ENCODE results near the gene PCBP3.
"Not testable (repeated sequence)": the region's sequence is repeated elsewhere in the genome, so short reads cannot be mapped to it uniquely, and the experiment has no call there.

Gene PCBP3

DNA sequence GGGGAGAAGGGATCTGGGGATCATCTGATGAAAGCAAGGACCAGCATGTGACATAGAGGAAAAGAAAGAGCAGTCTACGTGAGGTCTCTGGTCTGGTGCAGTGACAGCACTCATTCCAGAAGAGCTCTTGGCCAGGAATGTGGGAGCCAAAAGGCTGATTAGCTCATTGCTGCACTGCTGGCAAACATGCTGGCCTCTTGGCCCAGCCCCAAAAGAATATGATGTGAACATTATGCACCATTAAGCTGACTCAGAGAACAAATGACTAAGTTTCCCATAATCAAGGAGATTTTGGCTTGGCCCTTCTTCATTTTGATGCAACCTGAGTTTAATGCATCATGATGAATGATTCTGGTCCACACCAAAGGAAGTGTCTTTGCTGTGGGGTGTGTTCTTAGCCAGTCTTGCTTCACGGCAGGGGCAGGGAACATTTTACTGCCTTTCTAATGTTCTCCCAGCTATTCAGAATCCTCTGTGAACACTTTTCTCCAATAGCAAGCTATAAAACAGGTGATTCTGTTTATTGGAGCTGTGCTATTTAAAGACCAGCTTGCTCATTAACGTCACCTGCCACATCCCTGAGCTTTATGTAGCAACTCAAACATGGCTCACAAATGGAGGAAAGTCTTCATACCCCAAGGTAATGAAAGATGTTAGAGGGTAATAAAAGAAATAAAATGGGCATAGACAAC, 55.1 kb downstream of the PCBP3 start:
- no peak for DNase-seq

DNA sequence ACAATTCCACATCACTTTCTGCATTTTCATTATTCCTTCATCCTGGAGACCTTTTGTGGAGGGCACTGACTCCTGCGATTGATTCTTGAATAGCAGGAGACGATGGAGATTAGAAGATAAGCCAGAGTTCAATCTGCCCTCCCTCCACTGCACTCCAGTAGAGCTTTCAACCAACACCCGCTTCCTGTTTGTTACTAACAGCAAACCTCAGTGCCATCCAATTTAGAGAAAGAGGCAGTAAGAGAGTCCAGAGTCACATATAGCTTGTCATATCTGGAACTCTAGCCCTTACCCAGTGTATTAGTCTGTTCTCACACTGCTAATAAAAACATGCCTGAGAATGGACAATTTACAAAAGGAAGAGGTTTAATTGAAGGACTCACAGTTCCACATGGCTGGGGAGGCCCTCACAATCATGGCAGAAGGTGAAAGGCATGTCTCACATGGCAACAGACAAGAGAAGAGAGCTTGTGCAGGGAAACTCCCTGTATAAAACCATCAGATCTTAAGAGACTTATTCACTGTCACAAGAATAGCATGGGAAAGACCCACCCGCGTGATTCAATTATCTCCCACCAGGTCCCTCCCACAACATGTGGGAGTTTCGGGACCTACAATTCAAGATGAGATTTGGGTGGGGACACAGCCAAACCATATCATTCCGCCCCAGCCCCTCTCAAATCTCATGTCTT, 55.9 kb downstream of the PCBP3 start:
- DNase-seq, result no peak

DNA sequence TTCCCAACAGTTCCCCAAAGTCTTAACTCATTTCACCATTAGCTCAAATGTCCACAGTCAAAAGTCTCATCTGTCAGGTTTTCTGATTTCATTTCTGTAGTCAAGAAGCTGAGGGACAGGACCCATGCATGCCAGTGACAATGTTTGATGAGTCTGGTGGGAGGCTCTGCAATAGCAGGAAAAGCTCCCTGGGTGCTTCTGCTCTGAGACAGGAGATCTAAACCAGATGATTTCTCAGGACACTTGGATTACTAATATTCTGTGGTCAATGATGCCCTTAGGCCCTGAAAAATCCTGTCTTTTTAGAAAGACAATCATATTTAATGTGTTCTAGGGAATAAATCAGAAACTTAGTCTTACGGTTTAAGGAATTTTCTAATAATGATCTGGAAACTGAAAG, 56.4 kb downstream of the PCBP3 start:
- no peak for DNase-seq

DNA sequence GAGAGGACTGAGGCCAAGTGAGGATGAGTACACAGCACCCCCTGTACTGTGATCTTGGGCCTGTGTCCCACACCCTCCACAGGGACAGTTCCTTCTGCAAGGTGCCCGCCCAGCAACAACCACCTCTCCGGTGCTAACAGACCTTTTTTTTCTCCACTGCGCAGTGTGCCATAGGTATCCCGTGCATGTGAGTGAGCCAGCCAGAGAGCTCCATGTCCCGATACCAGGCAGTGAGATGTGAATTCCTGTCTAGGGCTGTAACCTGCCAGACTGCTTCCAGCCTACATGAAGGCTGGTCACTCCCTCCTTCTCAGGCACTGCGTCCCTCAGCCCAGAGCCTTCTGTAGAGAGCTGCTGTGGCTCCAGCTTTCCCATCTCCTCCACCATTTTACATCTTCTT, 56.9 kb downstream of the PCBP3 start:
- no peak for DNase-seq

DNA sequence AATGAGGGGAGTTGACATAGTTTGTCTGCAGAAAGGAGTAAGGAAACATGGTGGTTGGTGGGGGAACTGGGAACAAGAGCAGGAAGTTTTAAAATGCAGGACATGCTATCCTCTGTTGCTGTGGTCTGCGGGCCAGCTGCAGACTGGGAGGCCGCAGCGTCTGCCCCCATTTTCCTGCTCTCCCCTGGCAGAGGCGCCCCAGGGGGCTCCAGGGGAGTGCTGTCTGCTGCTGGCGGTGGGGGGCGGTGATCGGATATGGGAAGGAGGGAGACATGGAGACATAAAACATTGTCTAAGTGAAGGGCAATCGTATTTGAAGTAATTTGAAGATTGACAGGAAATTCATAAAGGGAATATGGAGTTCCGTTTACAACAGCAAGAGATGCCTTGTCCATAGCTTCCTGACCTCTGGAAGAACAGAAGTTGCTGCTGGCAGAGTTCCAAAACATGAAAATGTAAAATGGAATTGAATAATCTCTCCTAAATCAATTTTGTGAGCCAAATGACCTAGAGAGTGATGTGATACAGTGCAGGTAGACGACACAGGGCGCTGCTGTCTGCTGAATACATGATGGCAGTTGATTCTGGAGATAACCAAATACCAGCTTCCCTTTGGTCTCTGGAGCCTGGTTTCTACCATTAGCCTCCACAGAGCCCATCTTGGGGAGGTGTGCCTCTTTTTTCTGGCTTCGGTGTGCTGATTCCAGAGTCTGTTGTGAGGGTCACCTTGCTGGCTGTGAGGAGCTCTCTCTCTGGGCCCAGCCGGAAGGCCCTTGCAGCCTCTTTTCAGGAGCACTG, 61.0 kb downstream of the PCBP3 start:
- no peak for DNase-seq

DNA sequence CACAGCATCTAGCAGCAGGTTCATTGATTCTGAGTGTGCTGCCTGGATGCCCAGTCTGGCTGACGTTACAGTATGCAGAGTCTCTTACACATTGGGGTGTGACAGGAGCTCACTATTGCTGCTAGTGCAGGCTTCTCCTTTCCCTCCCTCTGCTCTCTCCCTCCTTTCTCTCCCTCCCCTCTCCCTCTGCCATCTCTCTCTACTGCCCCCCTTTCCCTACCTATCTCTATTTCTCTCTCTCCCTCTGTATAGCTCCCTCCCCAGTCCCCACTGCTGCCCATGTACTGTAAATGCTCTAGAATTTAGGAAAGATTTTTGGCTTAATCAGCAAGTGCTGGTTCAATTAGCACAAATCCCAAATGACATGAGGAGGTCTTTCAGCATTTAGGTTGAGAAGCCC, 62.8 kb downstream of the PCBP3 start:
- DNase-seq, result no peak

DNA sequence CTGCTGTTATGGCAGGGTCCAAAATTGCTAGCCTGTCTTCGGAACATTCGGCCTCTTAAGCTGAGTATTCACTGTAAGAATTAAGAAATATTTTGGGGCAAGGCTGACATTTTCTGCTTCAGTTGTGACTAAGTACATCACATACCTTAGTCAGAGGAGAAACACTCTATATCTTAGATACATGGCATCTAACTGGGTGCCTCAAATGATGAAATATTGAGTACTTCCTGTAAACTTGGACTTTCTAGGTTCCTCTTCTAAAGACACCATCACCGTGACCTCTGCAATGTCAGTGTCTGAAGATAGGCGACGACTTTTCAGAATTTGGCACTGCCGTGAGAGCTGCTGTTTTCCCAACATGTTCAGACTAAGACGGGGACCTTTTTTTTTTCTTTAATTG, 65.6 kb downstream of the PCBP3 start:
- no peak for DNase-seq

DNA sequence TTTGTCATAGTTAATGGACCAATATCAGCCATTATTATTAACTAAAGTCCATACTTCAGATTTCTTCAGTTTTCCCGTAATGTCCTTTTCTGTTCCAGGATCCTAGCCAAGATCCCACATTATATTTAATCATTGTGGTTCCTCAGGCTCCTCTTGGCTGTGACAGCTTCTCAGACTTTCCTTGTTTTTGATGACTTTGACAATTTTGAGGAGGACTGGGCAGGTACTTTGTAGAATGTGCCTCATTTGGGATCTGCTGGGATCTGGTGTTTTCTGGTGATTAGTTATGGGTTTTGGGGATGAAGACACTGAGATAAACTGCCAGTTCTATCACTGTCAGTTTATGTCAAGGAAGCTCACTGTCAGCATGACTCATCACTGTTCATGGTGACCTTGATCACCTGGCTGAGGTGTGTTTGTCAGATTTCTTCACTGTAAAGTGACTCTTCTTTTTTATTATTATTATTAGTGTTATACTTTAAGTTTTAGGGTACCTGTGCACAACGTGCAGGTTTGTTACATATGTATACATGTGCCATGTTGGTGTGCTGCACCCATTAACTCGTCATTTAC, 66.3 kb downstream of the PCBP3 start:
- DNase-seq, result no peak

DNA sequence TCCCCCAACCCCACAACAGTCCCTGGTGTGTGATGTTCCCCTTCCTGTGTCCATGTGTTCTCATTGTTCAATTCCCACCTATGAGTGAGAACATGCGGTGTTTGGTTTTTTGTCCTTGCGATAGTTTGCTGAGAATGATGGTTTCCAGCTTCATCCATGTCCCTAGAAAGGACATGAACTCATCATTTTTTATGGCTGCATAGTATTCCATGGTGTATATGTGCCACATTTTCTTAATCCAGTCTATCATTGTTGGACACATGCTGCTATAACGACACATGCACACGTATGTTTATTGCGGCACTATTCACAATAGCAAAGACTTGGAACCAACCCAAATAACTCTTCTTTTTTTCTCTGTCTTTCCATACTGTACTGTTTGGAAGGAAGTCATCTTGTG, 66.8 kb downstream of the PCBP3 start:
- not testable (repeated sequence) for DNase-seq

DNA sequence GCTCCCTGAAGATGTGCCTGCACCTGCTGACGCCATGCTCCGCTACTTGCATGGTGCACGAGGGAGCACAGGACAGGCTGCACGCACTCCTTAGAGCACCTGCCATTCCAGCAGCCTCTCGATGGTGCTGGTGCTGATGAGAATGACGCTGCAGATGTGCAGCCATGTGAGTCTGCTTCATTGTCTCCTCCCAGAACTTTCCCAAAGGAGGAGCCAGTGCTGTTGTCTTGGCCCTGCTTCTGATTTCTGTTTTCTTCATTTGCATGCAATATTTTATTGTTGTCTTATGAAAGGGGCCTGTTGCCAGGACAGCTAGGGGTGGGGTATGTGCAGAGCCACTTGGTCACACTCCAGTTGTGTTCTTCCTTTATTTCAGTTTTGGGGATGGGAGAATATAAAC, 70.1 kb downstream of the PCBP3 start:
- no peak for DNase-seq

DNA sequence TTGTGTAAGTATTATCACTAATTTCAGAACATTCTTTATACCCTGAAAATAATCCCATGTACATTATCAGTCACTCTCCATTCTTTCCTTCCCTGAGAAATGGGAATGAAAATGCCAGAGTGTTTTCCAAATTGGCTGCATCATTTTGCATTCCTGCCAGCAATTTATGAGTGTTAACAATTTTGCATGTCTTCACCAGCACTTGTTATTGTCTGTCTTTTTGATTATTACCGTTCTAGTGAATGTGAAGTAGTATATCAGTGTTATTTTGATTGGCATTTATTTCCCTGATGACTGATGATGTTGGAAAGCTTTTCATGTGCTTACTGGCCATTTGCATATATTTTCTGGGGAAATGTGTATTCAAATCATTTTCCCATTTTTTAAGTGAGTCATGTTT, 71.9 kb downstream of the PCBP3 start:
- DNase-seq, result no peak

DNA sequence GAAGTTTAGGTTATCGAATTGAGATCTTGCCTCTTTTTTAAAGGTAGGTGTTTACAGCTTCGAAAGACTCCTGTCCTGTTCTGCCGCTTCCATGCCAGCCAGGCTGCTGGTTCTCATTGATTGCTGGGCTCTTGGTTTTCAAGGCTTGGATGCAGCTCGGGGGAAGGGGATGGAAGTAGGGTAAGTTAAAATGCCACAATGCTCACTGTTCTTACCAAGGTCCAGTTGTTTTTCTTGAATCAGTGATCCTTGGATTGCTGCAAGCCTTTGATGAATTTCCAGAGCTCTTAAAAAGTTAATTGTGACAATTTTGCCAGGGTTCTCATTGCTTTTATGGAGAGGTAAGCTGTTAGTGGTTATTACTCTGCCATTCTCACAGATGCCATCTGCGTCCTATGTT, 74.9 kb downstream of the PCBP3 start:
- DNase-seq, result no peak

DNA sequence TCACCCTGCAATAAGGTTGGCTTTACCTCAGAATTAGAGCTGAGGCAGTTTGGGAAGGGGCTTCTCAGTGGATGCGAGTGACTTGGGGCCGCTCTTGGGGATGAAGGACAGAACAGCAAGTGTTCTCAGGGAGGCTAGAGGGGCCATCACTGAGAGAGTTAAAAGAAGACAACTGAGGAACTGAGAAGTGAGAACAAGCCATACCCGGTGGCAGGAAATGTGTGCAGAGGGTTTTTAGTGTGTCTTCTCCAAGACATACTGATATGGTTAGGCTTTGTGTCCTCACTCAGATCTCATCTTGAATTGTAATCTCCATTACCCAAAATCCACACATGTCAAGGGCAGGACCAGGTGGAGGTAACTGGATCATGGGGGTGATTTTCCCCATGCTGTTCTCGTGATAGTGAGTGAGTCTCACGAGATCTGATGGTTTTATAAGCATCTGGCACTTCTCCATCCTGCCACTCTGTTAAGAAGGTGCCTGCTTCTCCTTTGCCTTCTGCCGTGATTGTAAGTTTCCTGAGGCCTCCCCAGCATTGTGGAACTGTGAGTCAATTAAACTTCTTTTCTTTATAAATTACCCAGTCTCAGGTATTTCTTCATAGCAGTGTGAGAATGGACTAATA, 75.8 kb downstream of the PCBP3 start:
- no peak for DNase-seq

DNA sequence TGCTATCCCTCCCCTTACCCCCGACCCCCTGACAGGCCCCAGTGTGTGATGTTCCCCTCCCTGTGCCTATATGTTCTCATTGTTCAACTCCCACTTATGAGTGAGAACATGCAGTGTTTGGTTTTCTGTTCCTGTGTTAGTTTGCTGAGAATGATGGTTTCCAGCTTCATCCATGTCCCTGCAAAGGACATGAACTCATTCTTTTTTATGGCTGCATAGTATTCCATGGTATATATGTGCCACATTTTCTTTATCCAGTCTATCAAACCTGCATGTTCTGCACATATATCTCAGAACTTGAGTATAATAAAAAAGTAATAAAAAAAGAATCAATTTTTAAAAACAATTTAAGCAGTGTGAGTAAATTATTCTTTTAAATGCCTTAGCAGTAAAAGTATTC, 76.7 kb downstream of the PCBP3 start:
- DNase-seq, result not testable (repeated sequence)

DNA sequence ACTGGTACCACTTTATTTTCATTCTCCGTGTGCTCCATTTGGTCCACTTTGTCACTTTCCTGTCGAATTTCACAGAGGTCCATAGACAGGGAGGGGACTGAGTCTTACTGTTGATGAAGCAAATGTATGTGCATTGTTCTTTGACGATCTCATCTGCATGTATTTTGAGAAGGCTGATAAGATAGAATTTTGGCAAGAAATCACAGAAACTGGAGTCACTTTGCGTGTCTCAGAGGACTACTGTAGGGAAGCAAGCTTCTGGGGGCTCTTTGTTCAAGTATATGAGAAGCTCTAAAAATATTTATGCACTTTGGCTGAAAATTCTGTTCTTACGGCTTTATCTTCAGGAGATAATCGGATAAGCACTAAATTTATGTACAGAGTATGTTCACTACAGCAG, 78.1 kb downstream of the PCBP3 start:
- no peak for DNase-seq

DNA sequence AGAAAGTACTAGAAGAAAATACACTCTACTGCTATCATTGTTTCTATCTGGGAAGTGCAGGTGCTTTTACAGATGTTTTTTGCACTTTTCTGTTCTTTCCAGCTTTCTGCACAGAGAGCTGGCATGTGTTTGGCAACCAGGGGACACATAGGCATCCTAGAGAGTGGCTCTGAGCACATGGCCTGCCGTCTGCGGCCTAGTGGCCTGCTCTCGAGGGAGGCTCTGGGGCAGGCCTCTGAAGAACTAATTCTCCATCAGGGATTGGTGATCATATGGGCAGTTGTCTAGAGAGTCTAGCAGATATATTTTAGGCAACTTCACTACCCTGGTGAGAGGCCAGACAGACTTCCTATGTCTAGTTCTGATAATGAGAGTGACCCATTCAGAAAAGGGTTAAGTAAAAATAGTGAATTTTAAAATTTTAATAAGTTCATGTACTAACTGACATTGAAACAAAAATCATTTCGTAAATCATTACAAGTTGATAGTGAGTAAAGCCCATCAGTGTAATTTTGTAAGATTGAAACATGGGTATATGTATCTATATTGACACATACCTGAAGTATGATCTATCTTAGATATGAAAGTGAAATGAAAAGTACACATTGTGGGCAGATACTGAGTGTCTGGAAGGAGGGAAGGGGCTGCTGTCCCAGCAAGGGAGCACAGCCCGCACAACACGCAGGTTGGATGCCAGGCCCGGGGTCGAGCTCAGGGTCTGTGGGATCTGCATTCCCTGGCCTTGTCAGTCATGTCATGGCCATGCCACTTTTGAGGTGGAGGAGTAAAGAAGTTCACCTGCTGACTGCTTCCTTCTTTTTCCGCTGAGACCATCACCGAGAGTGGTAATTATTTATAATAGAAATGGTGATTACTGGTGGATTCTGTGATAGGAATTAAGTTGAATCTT, 79.8 kb downstream of the PCBP3 start:
- DNase-seq, result no peak

DNA sequence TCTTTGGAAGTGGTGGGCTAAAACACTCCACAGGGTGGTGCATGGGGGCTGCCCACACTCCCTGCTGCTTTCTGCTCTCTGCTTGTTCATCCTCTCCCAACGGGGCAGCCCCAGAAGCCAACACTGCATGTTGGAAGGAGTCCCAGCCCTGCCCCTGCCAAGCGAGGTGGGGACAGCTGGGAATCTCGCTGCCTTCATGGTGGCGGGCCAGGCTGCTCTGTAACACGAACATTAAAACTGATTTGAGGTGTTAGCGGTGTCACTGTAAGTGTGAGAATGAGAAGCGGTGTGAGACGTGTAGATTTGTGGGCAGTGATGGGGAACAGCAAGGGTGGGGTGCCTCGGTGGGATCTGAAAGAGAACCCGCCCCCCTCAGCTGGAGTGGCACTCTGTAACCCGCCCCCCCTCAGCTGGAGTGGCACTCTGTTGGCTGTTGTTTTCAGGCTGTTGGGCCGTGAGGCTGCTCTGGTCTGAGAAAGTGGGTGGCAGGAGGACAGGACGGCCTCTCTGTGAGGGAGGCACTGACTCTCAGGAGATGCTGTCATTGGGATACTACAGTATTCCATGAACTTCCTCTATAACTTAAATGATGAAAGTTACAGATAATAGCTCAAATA, 80.9 kb downstream of the PCBP3 start:
- DNase-seq, result no peak

DNA sequence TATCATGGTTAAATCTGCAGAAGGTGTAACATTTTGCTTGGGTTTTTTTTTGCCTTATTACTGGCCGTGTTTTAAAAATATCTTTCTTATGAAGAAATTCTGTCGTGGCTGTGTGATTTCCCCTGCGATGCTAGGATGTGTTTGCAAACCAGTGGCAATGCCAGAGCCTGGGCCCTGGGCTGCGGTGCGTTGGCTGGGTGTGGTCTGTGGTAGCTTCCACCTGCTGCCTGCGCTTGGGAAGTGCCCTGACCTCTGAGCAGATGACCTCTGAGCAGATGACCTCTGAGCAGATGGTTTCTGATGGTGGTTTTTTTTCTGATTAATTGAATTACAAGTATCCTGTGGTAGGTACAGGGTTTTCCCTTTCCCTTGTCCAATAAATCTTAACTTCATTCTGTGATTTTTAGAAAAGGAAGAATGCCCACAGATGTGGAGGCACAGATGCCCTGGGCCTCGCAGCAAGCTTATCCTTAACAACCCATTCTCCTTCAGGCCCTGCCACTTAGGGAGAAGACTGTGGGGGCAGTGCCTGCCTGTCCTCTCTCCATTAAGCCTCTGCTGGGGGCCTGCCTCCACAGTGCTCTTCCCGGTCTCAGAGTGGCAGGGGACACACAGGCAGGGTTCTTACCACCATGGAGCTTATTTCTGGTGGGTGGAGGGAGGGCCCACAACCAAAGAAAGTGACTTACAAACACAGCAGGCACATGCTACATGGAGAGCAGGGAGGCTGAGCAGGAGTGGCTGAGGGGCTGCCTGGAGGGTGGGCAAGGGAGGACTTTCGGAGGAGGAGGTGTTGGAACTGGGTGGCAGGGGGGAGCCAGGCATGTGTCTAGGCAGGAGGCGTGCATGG, 81.7 kb downstream of the PCBP3 start:
- DNase-seq, result no peak

DNA sequence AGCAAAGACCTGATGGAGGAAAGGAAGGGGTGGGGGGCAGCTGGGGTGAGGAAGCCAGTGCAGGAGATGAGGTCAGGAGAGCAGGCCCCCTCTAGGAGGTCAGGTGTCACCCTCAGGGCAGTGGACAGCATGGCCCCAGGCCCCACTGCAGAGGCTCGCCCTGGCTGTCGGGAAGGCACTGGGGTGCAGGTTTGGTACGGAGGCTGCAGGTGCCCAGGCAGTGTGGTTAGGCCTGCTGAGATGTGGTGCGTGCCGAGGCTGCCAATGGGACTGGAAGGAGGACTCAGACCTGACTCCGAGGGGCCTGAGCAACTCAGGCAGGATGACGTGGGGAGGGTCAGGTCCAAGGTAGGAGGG, 82.3 kb downstream of the PCBP3 start:
- DNase-seq, result no peak

DNA sequence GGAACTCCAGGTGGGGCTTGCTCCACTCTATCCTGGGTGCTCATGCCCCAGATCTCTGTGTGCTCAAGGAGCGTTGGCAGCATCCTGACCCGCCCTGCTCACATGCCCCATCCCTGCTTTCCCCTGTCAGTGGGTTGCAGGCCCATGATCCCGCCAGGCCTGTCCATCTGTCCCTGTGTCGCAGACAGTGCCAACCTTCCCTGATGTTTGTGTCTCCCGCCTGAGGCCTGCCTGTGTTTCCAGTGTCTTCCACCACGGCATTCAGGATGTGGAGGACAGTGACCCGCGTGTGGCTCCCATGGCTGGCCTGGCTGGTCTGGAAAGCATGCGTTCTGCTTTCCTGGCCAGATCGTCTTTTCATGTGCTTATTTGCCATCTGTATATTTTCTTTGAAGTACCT, 82.9 kb downstream of the PCBP3 start:
- DNase-seq, result no peak

DNA sequence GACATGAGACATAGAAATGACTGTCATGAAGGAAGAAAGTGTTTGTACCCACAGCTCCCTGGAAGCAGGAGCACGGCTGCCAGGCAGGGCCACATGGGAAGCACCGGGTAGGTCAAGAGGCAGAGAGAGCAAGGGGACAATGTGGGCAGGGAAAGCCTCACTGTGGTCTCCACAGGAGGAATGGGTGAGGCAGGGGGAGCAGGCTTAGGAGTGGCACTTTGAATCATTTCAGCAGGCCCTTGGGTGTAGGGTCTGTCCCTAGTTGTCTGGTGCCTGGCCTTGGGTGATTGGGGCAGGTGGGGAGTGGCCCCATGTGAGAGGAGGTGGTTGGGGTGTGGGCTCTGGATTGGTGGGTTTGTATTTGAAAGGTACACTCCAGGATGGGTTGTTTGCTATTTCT, 83.9 kb downstream of the PCBP3 start:
- no peak for DNase-seq
